Astrocyte of the spinal cord (primary cell): Measurements from ENCODE around the gene C5orf47.
A peak's percentile ranks its signal among the peaks of the same experiment; 100 is the strongest.

Experiments used
- DNase-seq: peaks from one replicate; pipeline ENCODE4 v3.0.0; 2011; ENCODE audit warnings: low read depth, low spot score
- H3K4me3 ChIP-seq: 2 replicates; pipeline ENCODE4 v1.5.1; 2011; ENCODE audit warnings: low read depth, mild to moderate bottlenecking, low read length, moderate library complexity
- CTCF ChIP-seq: IDR thresholded peaks from 2 replicates; pipeline ENCODE4 v1.5.1; 2012; ENCODE audit warnings: low read depth, mild to moderate bottlenecking, low read length, inconsistent platforms
- in situ Hi-C: cut with HindIII; loops from 2 replicates; pipeline ENCODE4 v1.10.0; 2017; ENCODE audit warnings: low sequenced_read_pairs

C5orf47 gene

GRCh38 chr5:174020928-174021304, 31.9 kb downstream of the C5orf47 start:
- DNase-seq, result no peak
- H3K4me3 ChIP-seq, result no peak overlapping the region
- in situ Hi-C loops, result no loop called here
- TF ChIP-seq CTCF, result no peak

- in situ Hi-C loops, result no loop called here
- no peak for TF ChIP-seq CTCF
- H3K4me3 ChIP-seq, result no peak overlapping the region
- DNase-seq, result no peak
Measured at GRCh38 chr5:174022384-174023095, 33.6 kb downstream of the C5orf47 start.

- H3K4me3 ChIP-seq, result no peak overlapping the region
- TF ChIP-seq CTCF, result no peak
- in situ Hi-C loops, result no loop called here
- no peak for DNase-seq
Measured at GRCh38 chr5:174030286-174030685, 41.3 kb downstream of the C5orf47 start.

GRCh38 chr5:174044466-174045254, 55.7 kb downstream of the C5orf47 start:
- no peak for TF ChIP-seq CTCF
- in situ Hi-C loops, result no loop called here
- DNase-seq, result no peak
- no peak overlapping the region for H3K4me3 ChIP-seq

GRCh38 chr5:174045470-174046025, 56.6 kb downstream of the C5orf47 start, which contains the start of gene NSG2:
Gene NSG2 (plus strand): TSS chr5:174045706. CDS start chr5:174046756, 1,050 bp downstream.
- peak; percentile 91 for DNase-seq
- TF ChIP-seq CTCF, result peak; percentile 72
- in situ Hi-C loops, result no loop called here
- H3K4me3 ChIP-seq, result no peak within 1 kb of the TSS

GRCh38 chr5:174046558-174046957, 57.6 kb downstream of the C5orf47 start:
- H3K4me3 ChIP-seq, result no peak overlapping the region
- no peak for DNase-seq
- no peak for TF ChIP-seq CTCF
- in situ Hi-C loops, result no loop called here
